Activated naive CD8-positive, alpha-beta T cell treated with anti-CD3 and anti-CD28 coated beads for 36 hours (primary cell): ENCODE measurements around the gene NR1H3. TPM values are rescaled to one million over a fixed set of nuclear protein-coding genes. Genes with fewer than 3 reads are reported as not detected.

ENCODE experiments used
- DNase-seq: peaks from one replicate; pipeline ENCODE4 v3.0.0; 2021
- H3K27ac Mint-ChIP-seq: one replicate; pipeline ENCODE4 v1.8.0; 2022; ENCODE audit warnings: mild to moderate bottlenecking, moderate library complexity, mixed read lengths
- H3K27me3 Mint-ChIP-seq: one replicate; pipeline ENCODE4 v1.8.0; 2022; ENCODE audit warnings: mild to moderate bottlenecking, mixed read lengths
- H3K36me3 Mint-ChIP-seq: one replicate; pipeline ENCODE4 v1.8.0; 2021; ENCODE audit warnings: mild to moderate bottlenecking, mixed read lengths
- H3K4me1 Mint-ChIP-seq: one replicate; pipeline ENCODE4 v1.8.0; 2021; ENCODE audit warnings: mixed read lengths
- H3K4me3 Mint-ChIP-seq: one replicate; pipeline ENCODE4 v1.8.0; 2022; ENCODE audit warnings: mild to moderate bottlenecking, moderate library complexity, mixed read lengths
- H3K9me3 Mint-ChIP-seq: one replicate; pipeline ENCODE4 v1.8.0; 2022; ENCODE audit warnings: mixed read lengths
- total RNA-seq, 2 experiments: library from RNA; stranded (reverse); gene quantifications; one replicate each; pipeline ENCODE4 v1.2.3, GENCODE V29; 2021

The NR1H3 gene
- total RNA-seq, 2 experiments from 2014 or later, result 8.1 to 8.2 TPM

- Mint-ChIP-seq H3K27ac (peak overlapping the region; percentile 81), H3K27me3 (no peaks in the 10 kb centered on the region), H3K4me1 (peaks cover 30% of the 10 kb centered on the region), H3K4me3 (peak overlapping the region; percentile 49), H3K9me3 (no peaks in the 10 kb centered on the region), H3K36me3 (peaks cover 39% of the 10 kb centered on the region)
- DNase-seq, result no peak
Measured at GRCh38 chr11:47235163-47235562, 22.6 kb upstream of the NR1H3 start.

GRCh38 chr11:47236482-47236881 lies 21.3 kb upstream of the NR1H3 start:
- no peak for DNase-seq
- H3K4me3 Mint-ChIP-seq, result no peak overlapping the region
- H3K27ac Mint-ChIP-seq, result peak overlapping the region; percentile 35
- peaks cover 28% of the 10 kb centered on the region for H3K4me1 Mint-ChIP-seq
- peaks cover 38% of the 10 kb centered on the region for H3K36me3 Mint-ChIP-seq
- H3K9me3 Mint-ChIP-seq, result no peaks in the 10 kb centered on the region
- H3K27me3 Mint-ChIP-seq, result no peaks in the 10 kb centered on the region

- H3K4me1 Mint-ChIP-seq, result peaks cover 16% of the 10 kb centered on the region
- no peaks in the 10 kb centered on the region for H3K27me3 Mint-ChIP-seq
- no peak overlapping the region for H3K4me3 Mint-ChIP-seq
- DNase-seq, result no peak
- peaks cover 40% of the 10 kb centered on the region for H3K36me3 Mint-ChIP-seq
- no peaks in the 10 kb centered on the region for H3K9me3 Mint-ChIP-seq
- peak overlapping the region; percentile 67 for H3K27ac Mint-ChIP-seq
Measured at GRCh38 chr11:47239852-47240251, 17.9 kb upstream of the NR1H3 start.

GRCh38 chr11:47241841-47242301 lies 15.9 kb upstream of the NR1H3 start:
- H3K27me3 Mint-ChIP-seq, result no peaks in the 10 kb centered on the region
- H3K4me3 Mint-ChIP-seq, result no peak overlapping the region
- peaks cover 32% of the 10 kb centered on the region for H3K36me3 Mint-ChIP-seq
- H3K9me3 Mint-ChIP-seq, result no peaks in the 10 kb centered on the region
- H3K27ac Mint-ChIP-seq, result peak overlapping the region; percentile 4
- H3K4me1 Mint-ChIP-seq, result peaks cover 5% of the 10 kb centered on the region
- DNase-seq, result no peak

- Mint-ChIP-seq H3K27ac (no peak overlapping the region), H3K36me3 (peaks cover 29% of the 10 kb centered on the region), H3K27me3 (no peaks in the 10 kb centered on the region), H3K4me3 (no peak overlapping the region), H3K9me3 (no peaks in the 10 kb centered on the region), H3K4me1 (peaks cover 10% of the 10 kb centered on the region)
- DNase-seq, result no peak
Measured at GRCh38 chr11:47242596-47243192, 15.1 kb upstream of the NR1H3 start.

GRCh38 chr11:47243454-47243853 lies 14.3 kb upstream of the NR1H3 start:
- Mint-ChIP-seq H3K4me1 (peaks cover 15% of the 10 kb centered on the region), H3K27me3 (no peaks in the 10 kb centered on the region), H3K36me3 (peaks cover 24% of the 10 kb centered on the region), H3K4me3 (no peak overlapping the region), H3K27ac (no peak overlapping the region), H3K9me3 (no peaks in the 10 kb centered on the region)
- no peak for DNase-seq

GRCh38 chr11:47244448-47245350 lies 13.1 kb upstream of the NR1H3 start:
- Mint-ChIP-seq H3K27ac (no peak overlapping the region), H3K9me3 (no peaks in the 10 kb centered on the region), H3K27me3 (no peaks in the 10 kb centered on the region), H3K4me1 (peaks cover 17% of the 10 kb centered on the region), H3K36me3 (peaks cover 23% of the 10 kb centered on the region), H3K4me3 (no peak overlapping the region)
- no peak for DNase-seq

- H3K27me3 Mint-ChIP-seq, result no peaks in the 10 kb centered on the region
- no peak overlapping the region for H3K27ac Mint-ChIP-seq
- peaks cover 20% of the 10 kb centered on the region for H3K4me1 Mint-ChIP-seq
- no peak for DNase-seq
- H3K4me3 Mint-ChIP-seq, result no peak overlapping the region
- no peaks in the 10 kb centered on the region for H3K9me3 Mint-ChIP-seq
- H3K36me3 Mint-ChIP-seq, result peaks cover 16% of the 10 kb centered on the region
Measured at GRCh38 chr11:47245611-47246357, 12.0 kb upstream of the NR1H3 start.

GRCh38 chr11:47247502-47247901 lies 10.3 kb upstream of the NR1H3 start:
- Mint-ChIP-seq H3K36me3 (peaks cover 2% of the 10 kb centered on the region), H3K9me3 (no peaks in the 10 kb centered on the region), H3K27me3 (no peaks in the 10 kb centered on the region), H3K27ac (no peak overlapping the region), H3K4me1 (peaks cover 20% of the 10 kb centered on the region), H3K4me3 (peak overlapping the region; percentile 96)
- no peak for DNase-seq

- Mint-ChIP-seq H3K36me3 (no peaks in the 10 kb centered on the region), H3K27me3 (no peaks in the 10 kb centered on the region), H3K4me3 (peak overlapping the region; percentile 96), H3K9me3 (no peaks in the 10 kb centered on the region), H3K27ac (peak overlapping the region; percentile 98), H3K4me1 (peaks cover 20% of the 10 kb centered on the region)
- DNase-seq, result no peak
Measured at GRCh38 chr11:47248304-47248663, 9.5 kb upstream of the NR1H3 start.

- Mint-ChIP-seq H3K9me3 (no peaks in the 10 kb centered on the region), H3K27me3 (no peaks in the 10 kb centered on the region), H3K27ac (peak within 1 kb of the TSS; percentile 98), H3K4me3 (peak within 1 kb of the TSS; percentile 96), H3K4me1 (peaks cover 20% of the 10 kb centered on the region), H3K36me3 (no peaks in the 10 kb centered on the region)
- peak; percentile 88 for DNase-seq
Measured at GRCh38 chr11:47248664-47249377, 9.0 kb upstream of the NR1H3 start, which contains the start of gene ACP2. ACP2 (minus strand) TSS chr11:47248814; CDS start chr11:47248789, 25 bp downstream.

- no peaks in the 10 kb centered on the region for H3K27me3 Mint-ChIP-seq
- H3K9me3 Mint-ChIP-seq, result no peaks in the 10 kb centered on the region
- no peaks in the 10 kb centered on the region for H3K36me3 Mint-ChIP-seq
- no peak for DNase-seq
- H3K27ac Mint-ChIP-seq, result peak overlapping the region; percentile 98
- peak overlapping the region; percentile 96 for H3K4me3 Mint-ChIP-seq
- H3K4me1 Mint-ChIP-seq, result peaks cover 20% of the 10 kb centered on the region
Measured at GRCh38 chr11:47249378-47249715, 8.4 kb upstream of the NR1H3 start.

GRCh38 chr11:47251751-47252150 lies 6.0 kb upstream of the NR1H3 start:
- H3K36me3 Mint-ChIP-seq, result no peaks in the 10 kb centered on the region
- no peak overlapping the region for H3K27ac Mint-ChIP-seq
- H3K27me3 Mint-ChIP-seq, result no peaks in the 10 kb centered on the region
- no peaks in the 10 kb centered on the region for H3K9me3 Mint-ChIP-seq
- DNase-seq, result no peak
- no peak overlapping the region for H3K4me3 Mint-ChIP-seq
- peaks cover 23% of the 10 kb centered on the region for H3K4me1 Mint-ChIP-seq

- DNase-seq, result no peak
- Mint-ChIP-seq H3K36me3 (no peaks in the 10 kb centered on the region), H3K27me3 (no peaks in the 10 kb centered on the region), H3K4me3 (no peak overlapping the region), H3K4me1 (peaks cover 12% of the 10 kb centered on the region), H3K27ac (no peak overlapping the region), H3K9me3 (no peaks in the 10 kb centered on the region)
Measured at GRCh38 chr11:47253660-47254059, 4.1 kb upstream of the NR1H3 start.

GRCh38 chr11:47254386-47254785 lies 3.4 kb upstream of the NR1H3 start:
- H3K4me1 Mint-ChIP-seq, result peaks cover 14% of the 10 kb centered on the region
- no peaks in the 10 kb centered on the region for H3K9me3 Mint-ChIP-seq
- no peak overlapping the region for H3K4me3 Mint-ChIP-seq
- H3K27me3 Mint-ChIP-seq, result no peaks in the 10 kb centered on the region
- no peak overlapping the region for H3K27ac Mint-ChIP-seq
- no peak for DNase-seq
- no peaks in the 10 kb centered on the region for H3K36me3 Mint-ChIP-seq
